Measurements from ENCODE around the gene COL8A1. TPM values are rescaled to one million over a fixed set of nuclear protein-coding genes. Genes with fewer than 3 reads are reported as not detected.

The COL8A1 gene
- polyA plus RNA-seq, 3 donors: not detected

- H3K4me1 ChIP-seq (ENCODE audit: control insufficient read depth in 1 of 2, insufficient read depth in 2 of 2, low read length in 2 of 2): no peaks in the 10 kb centered on the region
- no peak overlapping the region for H3K4me2 ChIP-seq (replicated peaks; ENCODE audit: extremely low read depth, low read length, poor library complexity, severe bottlenecking)
- no peak overlapping the region for H3K4me3 Mint-ChIP-seq
- H3K4me1 Mint-ChIP-seq: no peaks in the 10 kb centered on the region
- intact Hi-C loops (cut with micrococcal nuclease): no loop called here
- no peaks in the 10 kb centered on the region for H3K36me3 Mint-ChIP-seq
- WGBS (ENCODE audit: insufficient coverage): 100% methylated on average over 1 of the region's 4 CpGs
- H3K4me3 ChIP-seq (replicated peaks in 1 of 3; ENCODE audit: low read depth in 2 of 3, low read length in 3 of 3): no peak overlapping the region
- H3K36me3 ChIP-seq (replicated peaks in 1 of 2; ENCODE audit: control insufficient read depth in 1 of 2, insufficient read depth in 2 of 2, low read length in 2 of 2): no peaks in the 10 kb centered on the region
- no peak overlapping the region for H3K27ac ChIP-seq (ENCODE audit: low read depth in 1 of 2, low read length in 2 of 2)
- TF ChIP-seq CTCF (IDR thresholded peaks at IDR 0.05): no peak
- no peak for DNase-seq
- no peak overlapping the region for H2AFZ ChIP-seq (ENCODE audit: insufficient read depth, low read depth, low read length, poor library complexity, severe bottlenecking)
- peaks cover 0 to 5% (median 0%) of the 10 kb centered on the region in 3 donors for H3K27me3 Mint-ChIP-seq (ENCODE audit: low read depth in 3 of 3)
- no peaks in the 10 kb centered on the region for H4K20me1 ChIP-seq (ENCODE audit: insufficient read depth, low read length)
- peaks cover 0 to 6% of the 10 kb centered on the region in 2 donors for H3K9me3 ChIP-seq (replicated peaks in 1 of 2; ENCODE audit: control insufficient read depth in 1 of 2, insufficient read depth in 1 of 2, low read length in 2 of 2)
- no peaks in the 10 kb centered on the region for H3K79me2 ChIP-seq (ENCODE audit: insufficient read depth, low read length)
- H3K9ac ChIP-seq (ENCODE audit: insufficient read depth, low read length, poor library complexity, severe bottlenecking): no peak overlapping the region
- no peak overlapping the region for H3K27ac Mint-ChIP-seq
- H3K9me3 Mint-ChIP-seq: peaks cover 0 to 11% (median 4%) of the 10 kb centered on the region in 7 donors
- H3K27me3 ChIP-seq (ENCODE audit: control insufficient read depth in 2 of 2, insufficient read depth in 2 of 2, low read length in 2 of 2): no peaks in the 10 kb centered on the region
Measured at GRCh38 chr3:99799422-99799821, 161.0 kb downstream of the COL8A1 start.

GRCh38 chr3:99803297-99803696 lies 164.9 kb downstream of the COL8A1 start:
- Mint-ChIP-seq H3K27ac (no peak overlapping the region), H3K4me3 (no peak overlapping the region), H3K9me3 (peaks cover 8 to 26% (median 17%) of the 10 kb centered on the region in 7 donors), H3K27me3 (ENCODE audit: low read depth in 3 of 3) (peaks cover 0 to 3% (median 0%) of the 10 kb centered on the region in 3 donors), H3K36me3 (no peaks in the 10 kb centered on the region), H3K4me1 (peaks cover 1% of the 10 kb centered on the region)
- Histone ChIP-seq H3K9me3 (replicated peaks in 1 of 2; ENCODE audit: control insufficient read depth in 1 of 2, insufficient read depth in 1 of 2, low read length in 2 of 2) (peaks cover 10 to 15% of the 10 kb centered on the region in 2 donors), H3K27me3 (ENCODE audit: control insufficient read depth in 2 of 2, insufficient read depth in 2 of 2, low read length in 2 of 2) (no peaks in the 10 kb centered on the region), H3K27ac (ENCODE audit: low read depth in 1 of 2, low read length in 2 of 2) (no peak overlapping the region), H2AFZ (ENCODE audit: insufficient read depth, low read depth, low read length, poor library complexity, severe bottlenecking) (no peak overlapping the region), H3K4me3 (replicated peaks in 1 of 3; ENCODE audit: low read depth in 2 of 3, low read length in 3 of 3) (no peak overlapping the region), H3K79me2 (ENCODE audit: insufficient read depth, low read length) (no peaks in the 10 kb centered on the region), H3K36me3 (replicated peaks in 1 of 2; ENCODE audit: control insufficient read depth in 1 of 2, insufficient read depth in 2 of 2, low read length in 2 of 2) (no peaks in the 10 kb centered on the region), H3K4me1 (ENCODE audit: control insufficient read depth in 1 of 2, insufficient read depth in 2 of 2, low read length in 2 of 2) (no peaks in the 10 kb centered on the region), H4K20me1 (ENCODE audit: insufficient read depth, low read length) (no peaks in the 10 kb centered on the region), H3K4me2 (replicated peaks; ENCODE audit: extremely low read depth, low read length, poor library complexity, severe bottlenecking) (no peak overlapping the region), H3K9ac (ENCODE audit: insufficient read depth, low read length, poor library complexity, severe bottlenecking) (no peak overlapping the region)
- TF ChIP-seq CTCF (IDR thresholded peaks at IDR 0.05): no peak
- no CpG with 5 or more reads among the region's 1 CpG for WGBS (ENCODE audit: insufficient coverage)
- intact Hi-C loops (cut with micrococcal nuclease): no loop called here
- no peak for DNase-seq
